M059J (cell line): ENCODE results near the gene RBM23. TPM values are rescaled to one million over a fixed set of nuclear protein-coding genes. Genes with fewer than 3 reads are reported as not detected.

Experiments used
- DNase-seq: peaks from one replicate; pipeline ENCODE4 v3.0.0-alpha.2; 2012; ENCODE audit warnings: low read depth
- total RNA-seq: library from RNA; depleted of rRNA; stranded (reverse); fragments of >200 nt; shearing (Covaris generic); gene quantifications from 2 replicates; pipeline ENCODE4 v1.2.3, GENCODE V29; 2014

The RBM23 gene
- total RNA-seq, 1 experiment from 2014 or later, result 140 TPM

DNA sequence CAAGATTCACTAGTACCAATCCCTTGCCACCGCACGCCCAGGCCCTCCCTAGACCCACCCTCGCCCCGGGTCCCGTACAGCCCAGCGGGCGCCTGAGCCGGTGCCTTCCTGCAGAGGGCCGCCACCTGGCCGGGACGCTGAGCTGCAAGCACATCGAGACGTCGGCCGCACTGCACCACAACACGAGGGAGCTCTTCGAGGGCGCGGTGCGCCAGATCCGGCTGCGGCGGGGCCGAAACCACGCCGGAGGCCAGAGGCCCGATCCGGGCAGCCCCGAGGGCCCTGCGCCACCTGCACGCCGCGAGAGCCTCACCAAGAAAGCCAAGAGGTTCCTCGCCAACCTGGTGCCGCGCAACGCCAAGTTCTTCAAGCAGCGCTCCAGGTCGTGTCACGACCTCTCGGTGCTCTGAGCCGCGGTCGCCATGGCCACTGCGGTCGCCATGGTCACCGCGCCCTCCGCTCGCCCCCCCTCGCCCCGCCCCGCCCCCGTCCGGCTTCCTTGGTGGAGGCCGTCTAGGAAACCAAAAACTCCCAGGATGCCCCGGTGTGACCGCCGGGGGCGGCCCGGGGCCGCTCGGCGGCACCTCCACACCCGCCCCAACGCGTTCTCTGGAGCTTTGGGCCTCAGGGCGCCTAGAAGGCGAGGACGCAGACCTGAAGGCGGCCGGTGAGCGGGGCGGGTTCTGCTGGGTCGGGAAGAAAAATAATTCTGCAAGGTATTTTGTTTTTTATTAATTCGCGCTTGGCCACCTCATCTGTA lies 32.3 kb downstream of the RBM23 start:
- DNase-seq, result peak; percentile 77

DNA sequence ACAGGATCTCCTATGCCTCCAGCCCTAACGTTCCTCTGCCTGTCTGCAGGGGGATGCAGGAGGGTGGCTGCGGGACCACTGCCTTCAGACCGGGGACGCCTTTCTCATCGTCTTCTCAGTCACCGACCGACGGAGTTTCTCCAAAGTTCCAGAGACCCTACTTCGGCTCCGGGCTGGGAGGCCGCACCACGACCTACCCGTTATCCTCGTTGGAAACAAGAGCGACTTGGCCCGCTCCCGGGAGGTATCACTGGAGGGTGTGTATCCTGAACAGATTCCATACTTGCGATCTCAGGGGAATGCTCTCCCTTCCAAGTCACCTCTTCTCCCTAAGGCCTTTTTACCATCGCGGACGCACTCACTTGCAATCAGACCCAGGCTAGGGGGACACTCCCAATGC lies 33.0 kb downstream of the RBM23 start:
- DNase-seq, result no peak

DNA sequence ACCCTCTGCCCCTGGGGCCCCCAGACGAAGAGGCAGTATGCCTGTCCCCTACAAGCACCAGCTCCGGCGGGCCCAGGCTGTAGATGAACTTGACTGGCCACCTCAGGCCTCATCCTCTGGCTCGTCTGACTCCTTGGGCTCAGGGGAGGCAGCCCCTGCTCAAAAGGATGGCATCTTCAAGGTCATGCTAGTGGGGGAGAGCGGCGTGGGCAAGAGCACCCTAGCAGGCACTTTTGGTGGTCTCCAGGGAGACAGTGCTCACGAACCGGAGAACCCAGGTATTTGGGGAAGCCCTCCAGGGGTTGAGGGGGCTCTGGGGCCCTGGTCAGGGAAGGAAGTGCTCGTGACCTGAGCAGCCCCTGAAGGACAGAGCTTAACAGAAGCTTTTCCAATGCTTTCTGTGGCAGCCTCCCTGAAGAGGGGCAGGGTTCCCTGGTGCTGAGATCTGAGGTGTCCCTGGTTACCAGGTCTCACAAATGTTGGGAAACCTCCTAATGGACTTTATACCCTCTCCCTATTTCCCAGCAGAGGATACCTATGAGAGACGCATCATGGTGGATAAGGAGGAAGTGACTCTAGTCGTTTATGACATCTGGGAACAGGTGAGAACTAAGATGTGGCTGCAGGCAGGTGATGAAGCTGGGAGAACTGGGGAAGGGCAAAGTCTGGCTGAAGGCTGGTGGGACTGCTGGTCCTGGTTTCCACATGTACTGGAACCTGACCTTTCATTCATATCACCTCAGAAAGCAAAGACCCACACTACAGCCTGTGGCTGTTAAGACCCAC lies 34.0 kb downstream of the RBM23 start:
- DNase-seq, result no peak

DNA sequence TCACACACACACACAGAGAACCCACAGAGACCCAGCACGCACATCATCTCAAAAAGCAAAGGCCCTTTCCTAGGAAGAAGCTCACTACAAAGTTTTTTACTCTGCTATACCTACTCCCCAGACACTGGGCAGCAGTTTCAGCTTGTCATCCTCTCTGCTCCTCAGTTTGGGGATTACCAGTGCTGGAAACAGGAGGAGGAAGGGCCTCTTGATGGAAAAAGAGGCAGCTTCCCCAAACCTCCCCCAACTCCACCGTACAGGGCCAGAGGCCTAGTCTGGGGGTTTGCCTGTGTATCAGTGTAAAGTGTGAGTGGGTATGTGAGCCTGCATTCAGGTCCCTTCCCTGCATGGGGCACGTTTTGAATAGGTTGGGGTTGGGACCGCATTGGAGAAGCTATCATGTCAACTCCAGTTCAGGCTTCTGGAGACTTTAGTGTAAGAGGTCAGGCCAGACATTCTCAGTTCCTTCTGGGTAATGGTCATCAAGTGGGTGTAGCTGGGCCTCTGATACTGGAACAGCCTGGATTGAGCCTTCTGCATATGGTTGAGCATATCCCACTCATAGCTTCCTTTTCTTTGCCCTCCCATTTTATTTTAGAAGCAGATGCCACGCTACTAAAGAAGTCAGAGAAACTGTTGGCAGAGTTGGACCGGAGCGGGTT lies 34.7 kb downstream of the RBM23 start:
- no peak for DNase-seq

DNA sequence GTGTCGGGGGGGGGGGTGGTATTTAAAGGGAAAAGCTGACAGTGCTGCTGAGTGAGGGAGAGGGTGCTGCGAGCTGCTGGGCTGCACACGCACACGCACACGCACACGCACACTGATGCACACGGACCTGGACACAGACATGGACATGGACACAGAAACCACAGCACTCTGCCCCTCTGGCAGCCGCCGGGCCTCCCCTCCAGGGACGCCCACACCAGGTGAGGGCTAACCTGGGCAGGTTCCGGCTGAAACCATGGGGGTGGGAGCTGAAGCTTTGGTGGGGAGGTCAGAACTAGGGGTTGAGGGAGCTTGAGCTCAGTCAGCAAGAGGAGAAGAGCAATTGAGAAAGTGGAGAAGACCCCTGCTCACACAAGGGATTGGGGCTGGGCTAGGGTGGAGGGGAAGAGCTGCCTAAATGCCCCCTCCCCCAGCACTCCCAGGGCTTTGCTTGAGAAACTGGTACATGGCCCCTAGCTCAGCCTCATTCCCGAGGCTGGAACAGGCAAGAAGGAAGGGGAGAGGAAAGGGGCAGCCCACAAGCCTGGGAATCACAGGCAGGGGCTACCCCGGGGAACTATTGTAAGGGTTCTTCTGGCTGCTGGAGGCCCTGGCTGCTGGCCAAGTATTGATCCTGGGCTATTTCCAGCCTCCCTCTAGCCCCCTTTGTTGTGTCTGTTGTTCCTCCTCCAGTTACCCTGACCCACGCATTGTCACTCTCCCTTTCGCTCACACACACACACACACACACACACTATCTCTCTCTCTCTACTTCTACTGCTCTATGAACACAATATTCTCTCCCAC lies 35.6 kb downstream of the RBM23 start, which contains the start of gene REM2:
REM2 (plus strand) TSS at position 50 of the 804 bp plus-strand sequence; CDS start at position 116, 66 bp downstream.
- DNase-seq, result no peak

DNA sequence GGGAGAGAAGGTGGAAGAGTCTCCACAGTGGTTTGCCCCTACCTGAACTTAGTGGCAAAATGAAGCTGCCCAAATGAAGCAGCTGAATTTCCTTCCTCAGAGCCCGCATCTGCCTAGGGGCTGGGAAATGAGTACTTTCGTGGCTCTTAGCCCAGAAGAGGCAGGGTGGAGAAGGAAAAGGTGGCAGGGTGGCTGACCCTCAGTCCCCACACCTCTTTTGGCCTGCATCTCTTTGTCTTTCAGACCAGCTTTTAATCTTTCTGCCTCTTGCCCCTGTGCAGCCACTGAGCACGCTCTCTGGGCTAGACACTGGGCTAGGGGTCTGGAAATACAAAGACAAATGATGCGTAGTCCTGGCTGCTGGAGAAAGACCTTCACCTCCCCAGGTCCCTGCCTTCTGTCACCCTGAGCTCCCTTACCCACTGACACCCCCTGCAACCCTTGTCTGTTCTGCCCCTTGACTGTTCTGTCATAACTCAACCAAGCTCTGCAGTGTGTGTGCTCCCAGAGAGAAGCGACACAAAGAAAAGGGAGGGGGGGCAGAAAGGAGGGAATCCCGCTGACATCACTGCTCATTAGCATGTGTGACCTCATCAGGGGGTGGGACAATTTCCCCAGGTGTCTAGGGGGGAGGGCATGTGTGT lies 36.3 kb downstream of the RBM23 start:
- peak; percentile 34 for DNase-seq

DNA sequence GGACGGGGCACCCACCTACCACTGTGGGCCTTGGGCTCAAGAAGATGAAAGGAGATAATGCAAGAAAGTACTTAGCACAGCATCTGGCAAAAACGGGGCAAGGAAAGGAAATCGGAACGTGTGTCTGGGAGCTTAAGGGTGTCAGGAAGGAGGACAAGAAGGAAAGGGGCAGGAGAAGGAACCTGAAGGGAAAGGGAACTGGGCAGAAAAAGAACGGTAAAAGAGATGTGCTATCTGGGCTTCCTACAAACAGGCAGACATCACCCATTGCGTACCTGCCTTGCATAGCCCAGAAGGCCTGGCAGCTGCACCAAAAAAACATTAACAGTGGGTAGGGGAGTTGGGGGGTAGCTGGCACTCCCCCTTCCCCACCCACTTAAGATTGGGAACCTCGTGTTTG lies 36.9 kb downstream of the RBM23 start:
- no peak for DNase-seq

DNA sequence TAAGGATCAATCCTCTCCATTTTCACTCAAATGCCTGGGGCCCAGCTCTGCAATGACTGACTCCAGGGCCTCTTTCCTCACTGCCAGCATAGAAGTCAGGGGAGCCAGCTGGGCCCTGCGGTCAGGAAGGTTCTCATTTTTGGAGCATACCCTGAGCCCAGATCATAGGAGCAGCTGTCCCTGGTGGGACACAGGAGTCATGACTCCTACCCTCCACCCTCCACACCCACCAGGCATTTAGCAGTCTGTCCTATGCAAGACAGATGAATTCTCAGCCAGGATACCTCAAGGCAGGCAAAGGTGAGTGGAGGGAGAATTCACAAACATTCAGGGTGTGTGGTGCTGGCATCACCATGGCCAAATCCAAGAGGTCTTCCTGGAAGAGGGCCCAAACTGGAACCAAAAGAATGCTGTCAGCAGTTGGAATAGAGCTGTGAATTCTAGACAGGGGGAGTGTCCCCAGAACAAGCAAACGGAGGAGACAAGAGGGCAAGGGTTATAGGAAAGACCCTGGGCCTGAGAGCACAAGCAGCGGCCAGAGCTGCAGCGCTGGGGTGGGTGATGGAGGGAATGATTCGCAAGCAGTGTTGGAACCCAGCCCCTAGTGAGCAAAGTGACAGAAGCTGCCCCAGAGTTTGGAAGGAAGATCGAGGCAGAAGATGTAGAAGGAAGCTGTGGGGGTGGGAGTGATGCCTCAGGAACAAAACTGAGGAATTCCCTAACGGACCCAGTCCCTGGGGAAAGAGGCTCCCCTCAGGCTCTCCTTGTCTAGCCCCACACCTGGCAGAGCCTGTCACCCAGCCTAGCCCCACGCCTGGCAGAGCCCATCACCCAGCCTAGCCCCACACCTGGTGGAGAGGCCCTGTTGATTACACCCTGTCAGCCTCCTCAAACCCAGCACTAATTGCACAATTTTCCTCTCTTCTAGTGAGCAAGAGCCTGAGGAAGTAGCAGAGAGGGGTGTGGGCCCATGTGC lies 40.4 kb downstream of the RBM23 start:
- no peak for DNase-seq

DNA sequence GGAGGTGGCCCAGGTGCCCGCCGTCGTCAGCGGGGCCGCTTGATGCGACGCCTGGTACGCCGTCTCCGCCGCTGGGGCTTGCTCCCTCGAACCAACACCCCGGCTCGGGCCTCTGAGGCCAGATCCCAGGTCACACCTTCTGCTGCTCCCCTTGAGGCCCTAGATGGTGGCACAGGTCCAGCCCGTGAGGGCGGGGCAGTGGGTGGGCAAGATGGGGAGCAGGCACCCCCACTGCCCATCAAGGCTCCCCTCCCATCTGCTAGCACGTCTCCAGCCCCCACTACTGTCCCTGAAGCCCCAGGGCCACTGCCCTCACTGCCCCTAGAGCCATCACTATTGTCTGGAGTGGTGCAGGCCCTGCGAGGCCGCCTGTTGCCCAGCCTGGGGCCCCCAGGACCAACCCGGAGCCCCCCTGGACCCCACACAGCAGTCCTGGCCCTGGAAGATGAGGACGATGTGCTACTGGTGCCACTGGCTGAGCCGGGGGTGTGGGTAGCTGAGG lies 41.9 kb downstream of the RBM23 start:
- DNase-seq, result no peak

DNA sequence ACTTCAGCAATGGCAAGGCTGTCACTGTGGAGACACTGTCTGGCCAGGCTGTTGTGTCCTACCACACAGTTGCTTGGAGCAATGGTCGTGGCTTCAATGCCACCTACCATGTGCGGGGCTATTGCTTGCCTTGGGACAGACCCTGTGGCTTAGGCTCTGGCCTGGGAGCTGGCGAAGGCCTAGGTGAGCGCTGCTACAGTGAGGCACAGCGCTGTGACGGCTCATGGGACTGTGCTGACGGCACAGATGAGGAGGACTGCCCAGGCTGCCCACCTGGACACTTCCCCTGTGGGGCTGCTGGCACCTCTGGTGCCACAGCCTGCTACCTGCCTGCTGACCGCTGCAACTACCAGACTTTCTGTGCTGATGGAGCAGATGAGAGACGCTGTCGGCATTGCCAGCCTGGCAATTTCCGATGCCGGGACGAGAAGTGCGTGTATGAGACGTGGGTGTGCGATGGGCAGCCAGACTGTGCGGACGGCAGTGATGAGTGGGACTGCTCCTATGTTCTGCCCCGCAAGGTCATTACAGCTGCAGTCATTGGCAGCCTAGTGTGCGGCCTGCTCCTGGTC lies 43.1 kb downstream of the RBM23 start:
- DNase-seq, result no peak

DNA sequence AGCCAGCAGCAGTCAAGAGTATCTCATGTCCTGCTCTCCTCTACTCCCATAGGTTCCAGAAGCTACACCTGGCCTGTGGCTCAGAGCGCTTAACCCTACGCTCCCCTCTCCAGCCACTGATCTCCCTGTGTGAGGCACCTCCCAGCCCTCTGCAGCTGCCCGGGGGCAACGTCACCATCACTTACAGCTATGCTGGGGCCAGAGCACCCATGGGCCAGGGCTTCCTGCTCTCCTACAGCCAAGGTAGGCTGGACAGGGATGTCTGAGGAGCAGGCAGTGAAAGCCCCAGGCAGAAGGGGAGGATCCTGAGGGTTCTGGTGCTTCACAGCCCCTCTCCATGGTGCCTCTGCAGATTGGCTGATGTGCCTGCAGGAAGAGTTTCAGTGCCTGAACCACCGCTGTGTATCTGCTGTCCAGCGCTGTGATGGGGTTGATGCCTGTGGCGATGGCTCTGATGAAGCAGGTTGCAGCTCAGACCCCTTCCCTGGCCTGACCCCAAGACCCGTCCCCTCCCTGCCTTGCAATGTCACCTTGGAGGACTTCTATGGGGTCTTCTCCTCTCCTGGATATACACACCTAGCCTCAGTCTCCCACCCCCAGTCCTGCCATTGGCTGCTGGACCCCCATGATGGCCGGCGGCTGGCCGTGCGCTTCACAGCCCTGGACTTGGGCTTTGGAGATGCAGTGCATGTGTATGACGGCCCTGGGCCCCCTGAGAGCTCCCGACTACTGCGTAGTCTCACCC lies 43.8 kb downstream of the RBM23 start:
- DNase-seq, result no peak

DNA sequence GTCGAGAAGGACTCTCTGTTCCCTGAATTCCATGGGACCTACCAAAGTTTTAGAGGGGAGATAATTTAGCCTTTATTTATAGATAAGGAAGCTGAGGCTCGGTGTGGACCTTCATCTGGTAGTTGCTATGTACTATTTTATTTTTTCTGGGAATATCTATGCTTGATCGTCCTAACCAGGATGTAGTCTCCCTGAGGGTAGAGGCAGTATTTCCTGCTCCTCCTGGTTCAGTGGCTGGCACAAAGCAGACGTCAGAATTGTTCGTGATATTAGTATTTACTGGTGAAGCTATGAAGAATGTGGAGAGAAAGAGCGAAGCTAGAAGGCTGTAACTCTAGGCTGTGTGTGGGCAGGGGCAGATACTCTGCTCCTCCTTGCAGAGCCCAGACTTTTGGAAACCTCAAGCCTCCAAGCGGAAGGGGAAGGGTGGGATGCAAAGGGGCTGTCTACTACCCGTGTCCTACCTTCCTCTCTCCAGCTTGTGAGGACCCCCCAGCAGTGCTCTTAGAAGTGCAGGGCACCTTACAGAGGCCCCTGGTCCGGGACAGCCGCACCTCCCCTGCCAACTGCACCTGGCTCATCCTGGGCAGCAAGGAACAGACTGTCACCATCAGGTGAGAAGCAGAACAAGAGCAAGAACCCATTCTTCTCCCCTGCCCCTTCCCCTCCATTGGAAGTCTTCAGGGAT lies 46.0 kb downstream of the RBM23 start:
- no peak for DNase-seq

DNA sequence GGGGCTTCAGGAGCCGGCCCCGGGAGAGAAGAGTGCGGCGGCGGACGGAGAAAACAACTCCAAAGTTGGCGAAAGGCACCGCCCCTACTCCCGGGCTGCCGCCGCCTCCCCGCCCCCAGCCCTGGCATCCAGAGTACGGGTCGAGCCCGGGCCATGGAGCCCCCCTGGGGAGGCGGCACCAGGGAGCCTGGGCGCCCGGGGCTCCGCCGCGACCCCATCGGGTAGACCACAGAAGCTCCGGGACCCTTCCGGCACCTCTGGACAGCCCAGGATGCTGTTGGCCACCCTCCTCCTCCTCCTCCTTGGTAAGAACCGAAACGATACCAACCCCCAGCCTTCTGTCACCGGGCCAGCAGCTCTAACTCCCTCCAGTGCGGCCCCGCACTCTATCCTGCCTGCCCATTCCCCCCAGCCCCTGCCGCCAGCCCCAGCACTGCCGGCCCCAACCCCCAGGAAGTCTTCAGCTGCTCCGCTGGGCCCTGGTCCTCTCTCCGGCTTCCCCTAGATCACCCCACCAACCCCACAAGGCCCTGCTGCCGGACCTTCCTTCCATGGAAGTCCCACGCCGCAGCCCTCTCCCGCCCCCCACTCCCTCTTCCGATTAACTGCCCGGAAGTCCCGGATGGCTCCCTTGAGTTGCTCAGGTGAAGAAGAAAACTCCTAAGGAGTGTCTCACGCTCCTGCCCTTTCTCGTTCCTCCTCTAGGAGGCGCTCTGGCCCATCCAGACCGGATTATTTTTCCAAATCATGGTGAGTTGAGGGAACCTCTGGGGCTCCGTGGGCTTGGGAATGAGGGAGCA lies 46.7 kb downstream of the RBM23 start:
- DNase-seq, result peak; percentile 90

DNA sequence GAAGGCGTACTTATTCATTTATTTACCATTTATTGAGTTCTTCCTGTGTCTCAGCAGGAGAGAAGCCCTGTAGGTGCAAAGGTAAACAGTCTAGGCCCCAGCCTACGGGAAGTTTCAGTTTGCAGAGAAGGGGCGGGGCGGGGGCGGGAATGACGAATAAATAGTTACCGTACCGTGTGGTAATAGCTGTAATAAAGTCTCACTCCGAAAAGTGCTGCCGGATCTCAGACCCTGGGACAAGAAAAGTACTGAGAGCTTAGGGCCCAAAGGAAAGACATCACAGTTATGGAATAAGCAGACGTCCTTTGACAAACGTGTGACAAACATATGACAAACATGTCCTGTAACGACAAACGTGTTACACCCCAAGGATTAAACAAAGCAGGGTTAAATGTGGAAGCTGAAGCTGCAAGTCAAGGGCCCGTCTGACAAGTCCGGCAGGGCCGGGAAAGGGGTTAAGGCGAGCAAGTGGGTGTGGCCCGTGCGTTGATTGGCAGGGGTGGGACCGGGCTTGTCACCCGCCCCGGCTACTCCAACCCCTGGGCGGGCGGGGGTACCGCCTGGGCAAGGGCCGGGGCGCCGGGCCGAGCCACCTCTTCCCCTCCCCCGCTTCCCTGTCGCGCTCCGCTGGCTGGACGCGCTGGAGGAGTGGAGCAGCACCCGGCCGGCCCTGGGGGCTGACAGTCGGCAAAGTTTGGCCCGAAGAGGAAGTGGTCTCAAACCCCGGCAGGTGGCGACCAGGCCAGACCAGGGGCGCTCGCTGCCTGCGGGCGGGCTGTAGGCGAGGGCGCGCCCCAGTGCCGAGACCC lies 47.5 kb downstream of the RBM23 start, which contains the start of gene LRP10:
LRP10 (plus strand) TSS at position 517 of the 809 bp plus-strand sequence. CDS start 564 bp downstream, outside the sequence.
- peak; percentile 93 for DNase-seq

DNA sequence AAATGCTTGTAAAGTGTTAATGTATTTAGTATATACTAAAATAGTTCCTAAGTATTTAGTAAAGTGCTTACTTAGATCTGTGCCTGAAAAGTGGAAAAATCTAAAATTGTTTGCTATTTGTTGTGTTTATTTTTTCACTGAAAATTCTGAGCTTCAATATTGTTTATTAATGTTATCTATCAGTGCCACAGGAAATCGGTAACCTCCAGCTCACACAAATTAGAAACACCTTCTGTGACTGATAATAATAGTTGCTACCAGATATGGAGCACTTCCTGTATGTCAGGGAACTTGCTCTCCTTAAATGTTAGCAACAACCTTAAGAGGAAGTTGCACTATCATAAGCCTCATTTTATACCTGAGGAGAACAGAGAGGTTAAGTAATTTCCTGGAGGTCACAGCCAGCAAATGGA lies 48.1 kb downstream of the RBM23 start:
- DNase-seq, result no peak

DNA sequence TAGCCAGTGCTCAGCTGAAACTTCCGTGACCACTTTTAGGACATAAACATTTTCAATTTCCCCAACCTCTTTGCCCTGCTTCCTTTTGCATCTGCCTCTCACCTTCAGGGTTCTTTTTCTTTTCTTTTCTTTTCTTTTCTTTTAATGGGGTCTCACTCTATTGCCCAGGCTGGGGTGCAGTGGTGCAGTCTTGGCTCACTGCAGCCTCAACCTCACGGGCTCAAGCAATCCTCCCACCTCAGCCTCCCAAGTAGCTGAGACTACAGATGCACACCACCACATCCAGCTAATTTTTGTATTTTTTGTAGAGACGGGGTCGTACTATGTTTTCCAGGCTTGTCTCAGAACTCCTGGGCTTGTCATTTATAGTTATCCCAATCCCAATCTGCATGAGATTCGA lies 52.1 kb downstream of the RBM23 start:
- DNase-seq, result no peak
